ENCODE data around the gene PRAMEF11. TPM values are rescaled to one million over a fixed set of nuclear protein-coding genes. Genes with fewer than 3 reads are reported as not detected.

Gene PRAMEF11
- total RNA-seq, 1 experiment from 2014 or later, result not detected

DNA sequence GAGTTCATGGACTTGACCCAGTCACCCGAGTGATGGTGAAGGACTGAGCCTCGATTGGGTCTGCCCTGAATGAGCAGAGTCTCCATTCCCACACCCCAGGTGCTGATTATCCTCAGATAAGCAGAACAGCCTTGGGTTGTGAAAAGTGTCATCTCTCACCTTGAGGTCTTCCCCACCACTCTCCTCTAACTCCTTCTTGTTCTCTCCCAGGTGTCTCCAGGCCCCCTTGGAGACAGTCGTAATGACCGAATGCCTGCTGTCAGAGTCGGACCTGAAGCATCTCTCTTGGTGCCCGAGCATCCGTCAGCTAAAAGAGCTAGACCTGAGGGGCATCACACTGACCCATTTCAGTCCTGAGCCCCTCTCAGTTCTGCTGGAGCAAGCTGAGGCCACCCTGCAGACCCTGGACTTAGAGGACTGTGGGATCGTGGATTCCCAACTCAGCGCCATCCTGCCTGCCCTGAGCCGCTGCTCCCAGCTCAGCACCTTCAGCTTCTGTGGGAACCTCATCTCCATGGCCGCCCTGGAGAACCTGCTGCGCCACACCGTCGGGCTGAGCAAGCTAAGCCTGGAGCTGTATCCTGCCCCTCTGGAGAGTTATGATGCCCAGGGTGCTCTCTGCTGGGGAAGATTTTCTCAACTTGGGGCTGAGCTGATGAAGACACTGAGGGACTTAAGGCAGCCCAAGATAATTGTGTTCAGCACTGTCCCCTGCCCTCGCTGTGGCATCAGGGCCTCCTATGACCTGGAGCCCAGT, 54.2 kb downstream of the PRAMEF11 start:
- in situ Hi-C loops (cut with HindIII; ENCODE audit: low sequenced_read_pairs), result no loop called here
- DNase-seq (ENCODE audit: low spot score), result no peak

DNA sequence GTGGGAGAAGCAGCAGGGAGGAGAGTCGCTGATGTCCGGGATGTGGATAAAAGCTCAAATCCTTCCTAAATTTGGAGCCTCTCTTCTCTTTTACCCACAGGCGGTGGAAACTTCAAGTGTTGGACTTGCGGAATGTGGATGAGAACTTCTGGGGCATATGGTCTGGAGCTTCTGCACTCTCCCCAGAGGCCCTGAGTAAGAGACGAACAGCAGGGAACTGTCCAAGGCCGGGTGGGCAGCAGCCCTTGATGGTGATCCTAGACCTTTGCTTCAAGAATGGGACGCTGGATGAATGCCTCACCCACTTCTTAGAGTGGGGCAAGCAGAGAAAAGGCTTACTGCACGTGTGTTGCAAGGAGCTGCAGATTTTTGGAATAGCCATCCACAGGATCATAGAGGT, 55.8 kb downstream of the PRAMEF11 start:
- no peak for DNase-seq (ENCODE audit: low spot score)
- in situ Hi-C loops (cut with HindIII; ENCODE audit: low sequenced_read_pairs), result no loop called here

DNA sequence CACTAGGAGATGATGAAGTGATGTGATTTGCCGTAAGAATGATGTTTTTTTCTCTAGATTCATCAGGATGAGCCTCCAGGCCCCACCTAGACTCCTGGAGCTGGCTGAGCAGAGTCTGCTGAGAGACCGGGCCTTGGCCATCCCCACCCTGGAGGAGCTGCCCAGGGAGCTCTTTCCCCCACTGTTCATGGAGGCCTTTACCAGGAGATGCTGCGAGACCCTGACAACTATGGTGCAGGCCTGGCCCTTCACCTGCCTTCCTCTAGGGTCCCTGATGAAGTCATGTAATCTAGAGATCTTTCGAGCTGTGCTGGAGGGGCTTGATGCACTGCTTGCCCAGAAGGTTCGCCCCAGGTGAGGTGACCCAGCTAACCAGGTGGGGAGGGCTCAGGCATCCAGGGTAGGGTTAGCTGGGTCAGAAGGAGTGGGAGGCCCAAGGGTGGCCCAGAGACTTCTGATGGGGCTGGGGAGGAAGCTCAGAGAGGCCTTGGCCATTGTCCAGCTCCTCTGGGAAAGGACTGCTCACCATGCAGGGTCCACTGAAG, 56.3 kb downstream of the PRAMEF11 start:
- DNase-seq (ENCODE audit: low spot score), result no peak
- in situ Hi-C loops (cut with HindIII; ENCODE audit: low sequenced_read_pairs), result no loop called here

Other genes with a start within 250 kb of the PRAMEF11 start
- 9.1 and 13.5 TPM in 2 replicates for gene DHRS3, start 213.2 kb downstream of the PRAMEF11 start, total RNA-seq (2014; rRNA removed; shearing (Covaris generic))
- gene AADACL4, start 187.3 kb downstream of the PRAMEF11 start, total RNA-seq (2014; rRNA removed; shearing (Covaris generic)), result not detected in 2 replicates
- gene AADACL3, start 115.3 kb downstream of the PRAMEF11 start, total RNA-seq (2014; rRNA removed; shearing (Covaris generic)), result not detected in 2 replicates
- not detected in 2 replicates for gene CFAP107, start 85.2 kb downstream of the PRAMEF11 start, total RNA-seq (2014; rRNA removed; shearing (Covaris generic))
- gene PRAMEF12, start 57.7 kb downstream of the PRAMEF11 start, total RNA-seq (2014; rRNA removed; shearing (Covaris generic)), result 2.6 TPM in 1 of 2 replicates, not detected in the other
- gene PRAMEF1, start 40.0 kb downstream of the PRAMEF11 start, total RNA-seq (2014; rRNA removed; shearing (Covaris generic)), result 0.24 TPM in 1 of 2 replicates, not detected in the other
- not detected in 2 replicates for gene HNRNPCL1, start 17.3 kb upstream of the PRAMEF11 start, total RNA-seq (2014; rRNA removed; shearing (Covaris generic))
- not detected in 2 replicates for gene PRAMEF2, start 25.7 kb upstream of the PRAMEF11 start, total RNA-seq (2014; rRNA removed; shearing (Covaris generic))
- gene PRAMEF4, start 54.8 kb upstream of the PRAMEF11 start, total RNA-seq (2014; rRNA removed; shearing (Covaris generic)), result not detected in 2 replicates
- not detected in 2 replicates for gene PRAMEF10, start 66.9 kb upstream of the PRAMEF11 start, total RNA-seq (2014; rRNA removed; shearing (Covaris generic))
- gene PRAMEF7, start 85.2 kb upstream of the PRAMEF11 start, total RNA-seq (2014; rRNA removed; shearing (Covaris generic)), result not detected in 2 replicates
- gene PRAMEF6, start 116.2 kb upstream of the PRAMEF11 start, total RNA-seq (2014; rRNA removed; shearing (Covaris generic)), result 0.34 TPM in 1 of 2 replicates, not detected in the other
- gene PRAMEF27, start 225.2 kb upstream of the PRAMEF11 start, total RNA-seq (2014; rRNA removed; shearing (Covaris generic)), result not detected in 2 replicates
- not detected in 2 replicates for gene HNRNPCL3, start 229.4 kb upstream of the PRAMEF11 start, total RNA-seq (2014; rRNA removed; shearing (Covaris generic))
- not detected in 2 replicates for gene PRAMEF25, start 239.4 kb upstream of the PRAMEF11 start, total RNA-seq (2014; rRNA removed; shearing (Covaris generic))